HG03378 (cell line): ENCODE measurements around the gene NPC2.
"Not testable (repeated sequence)": the region's sequence is repeated elsewhere in the genome, so short reads cannot be mapped to it uniquely, and the experiment has no call there.

Experiments
- ATAC-seq: cut with Tn5 transposase; IDR thresholded peaks from one replicate; pipeline ENCODE4 v1.9.1; 2021; ENCODE audit warnings: mild to moderate bottlenecking, moderate library complexity; ENCODE audit not compliant: unreplicated experiment

The NPC2 gene

DNA sequence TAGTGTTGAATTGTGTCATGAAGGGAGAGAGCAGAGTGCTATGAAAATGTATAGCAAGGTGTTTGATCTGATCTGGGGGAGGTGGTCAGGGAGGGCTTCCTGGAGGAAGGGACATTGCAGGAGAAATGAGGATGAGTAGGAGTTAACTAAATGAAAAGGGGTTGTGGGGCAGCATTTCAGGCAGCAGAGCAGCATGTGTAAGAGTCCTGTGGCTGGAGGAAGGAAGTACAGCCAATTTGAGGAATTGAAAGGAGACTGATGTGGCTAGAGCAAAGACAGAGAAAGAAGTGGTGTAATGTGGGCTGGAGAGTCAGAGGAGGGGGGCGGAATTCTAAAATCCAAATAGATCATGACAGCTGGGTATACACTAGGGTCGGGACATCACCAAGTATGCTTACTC lies 20.5 kb downstream of the NPC2 start:
- ATAC-seq: no peak

DNA sequence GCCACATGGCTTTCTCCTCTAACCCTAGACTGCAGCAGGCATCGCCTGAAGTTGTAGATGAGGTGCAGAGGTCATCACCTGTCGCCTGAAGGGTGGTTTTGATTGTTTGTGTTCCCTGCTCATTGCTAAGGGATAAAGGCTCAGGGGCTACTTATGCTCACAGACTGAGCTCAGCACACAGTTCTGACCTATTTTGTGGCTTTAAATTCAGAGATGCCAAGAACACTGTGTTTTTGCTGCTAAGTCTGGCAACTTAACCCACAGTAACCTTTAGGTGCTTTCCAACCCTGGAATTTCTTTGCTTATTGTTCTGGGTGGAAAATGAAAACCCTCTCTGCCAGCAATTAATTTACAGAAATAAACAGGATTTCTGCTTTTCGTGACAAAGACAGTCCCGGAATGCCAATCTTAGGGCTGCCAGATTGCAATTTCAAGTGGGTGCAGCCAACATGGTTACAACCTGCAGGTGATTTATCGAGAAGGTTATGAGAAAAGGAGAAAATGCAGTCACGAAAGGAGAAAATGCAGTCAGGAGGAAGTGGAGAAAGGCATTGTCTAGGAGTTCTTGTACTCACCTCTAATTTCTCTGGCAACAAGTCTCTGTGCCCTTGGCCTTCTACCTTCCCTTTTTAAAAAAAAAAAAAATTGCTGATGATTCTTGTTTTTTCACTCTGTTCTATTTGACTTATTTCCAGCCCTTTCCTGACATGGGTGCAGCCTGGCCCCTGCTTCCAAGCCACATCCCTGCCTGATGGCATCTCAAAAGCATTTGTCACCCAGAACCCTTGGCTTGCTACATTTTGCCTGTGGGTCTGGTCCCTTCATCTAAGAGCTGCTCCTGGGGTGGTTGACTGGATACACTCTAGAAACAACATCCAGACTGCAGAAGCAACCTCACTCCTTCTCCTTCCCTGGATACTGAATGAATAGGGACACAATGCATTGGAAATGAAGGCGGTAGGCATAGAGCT lies 23.3 kb downstream of the NPC2 start:
- ATAC-seq: no peak

DNA sequence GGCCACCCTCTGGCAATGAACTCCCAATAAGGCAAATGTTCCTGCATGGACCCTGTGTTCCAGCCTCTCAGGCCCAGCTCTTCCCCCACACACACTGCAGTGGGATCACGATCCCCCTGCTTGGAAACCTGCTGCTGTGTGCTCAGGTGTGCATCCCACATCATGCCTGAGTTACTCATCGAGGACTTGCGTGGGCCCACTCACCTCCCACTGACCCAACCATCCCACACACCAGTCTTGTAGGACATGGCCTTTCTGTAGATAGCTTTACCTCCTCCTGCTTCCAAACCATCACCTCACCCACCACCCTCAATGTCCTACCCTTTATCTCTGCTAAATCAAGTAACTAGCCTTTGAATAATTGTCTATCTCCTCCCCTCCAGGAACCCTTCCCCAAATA lies 24.6 kb downstream of the NPC2 start:
- ATAC-seq: no peak

GRCh38 chr14:74465335-74465734 lies 27.8 kb downstream of the NPC2 start:
- no peak for ATAC-seq

DNA sequence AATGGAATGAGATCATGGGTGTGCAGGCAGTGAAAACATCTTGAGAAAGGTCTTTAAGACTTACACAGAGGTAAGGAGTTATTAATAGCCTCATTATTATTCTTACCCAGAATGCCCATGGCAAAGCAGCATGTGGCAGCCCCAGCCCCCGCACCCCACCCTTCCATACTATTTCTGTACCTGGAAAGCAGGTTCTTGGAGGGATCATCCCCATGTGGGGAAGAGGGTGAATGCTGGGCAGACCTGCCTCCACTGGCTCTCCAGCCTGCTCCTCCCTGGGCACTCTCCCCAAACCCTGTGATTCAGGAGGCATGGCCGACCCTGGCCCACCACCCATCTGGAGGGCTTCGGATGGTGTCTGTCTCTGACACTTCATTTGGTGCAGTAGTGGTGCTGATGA lies 28.3 kb downstream of the NPC2 start:
- ATAC-seq: no peak

DNA sequence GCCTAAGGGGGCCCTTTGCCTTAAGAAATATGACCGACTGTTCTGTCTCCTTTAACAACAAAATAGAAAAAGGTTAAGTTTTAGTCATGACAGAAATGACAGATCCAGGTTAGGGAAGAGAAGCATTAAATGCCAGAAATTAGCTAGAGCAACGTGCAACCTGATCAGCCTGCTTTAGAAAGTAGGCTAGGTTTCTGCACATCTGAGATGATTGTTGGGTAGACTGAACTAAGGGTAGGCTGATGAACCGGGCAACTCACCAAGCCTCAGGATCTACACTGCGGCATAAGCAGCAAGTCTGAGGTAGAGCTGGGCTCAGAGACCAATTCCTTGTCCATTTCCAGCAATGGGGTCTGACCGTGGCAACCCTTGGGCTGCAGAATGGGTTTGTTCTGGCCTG lies 29.4 kb downstream of the NPC2 start:
- no peak for ATAC-seq

DNA sequence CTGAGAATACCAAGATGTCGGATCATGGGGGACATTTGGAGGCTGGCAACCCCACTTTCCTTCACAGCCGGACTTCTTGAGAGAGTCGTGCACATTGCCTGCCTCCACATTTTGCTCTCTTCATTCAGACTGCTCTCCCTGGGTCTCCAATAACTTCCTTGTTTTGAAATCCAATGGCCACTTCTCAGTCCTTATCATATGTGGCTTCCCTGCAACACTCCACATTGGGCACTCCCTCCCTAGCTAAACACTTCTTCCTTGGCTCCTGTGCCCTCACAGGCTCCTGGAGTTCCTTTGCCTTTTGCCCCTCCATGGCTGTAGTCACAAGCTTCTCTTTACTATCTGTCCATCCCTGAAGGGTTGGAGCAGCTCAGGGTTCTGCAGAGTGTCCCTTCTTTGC lies 30.1 kb downstream of the NPC2 start:
- ATAC-seq: no peak

DNA sequence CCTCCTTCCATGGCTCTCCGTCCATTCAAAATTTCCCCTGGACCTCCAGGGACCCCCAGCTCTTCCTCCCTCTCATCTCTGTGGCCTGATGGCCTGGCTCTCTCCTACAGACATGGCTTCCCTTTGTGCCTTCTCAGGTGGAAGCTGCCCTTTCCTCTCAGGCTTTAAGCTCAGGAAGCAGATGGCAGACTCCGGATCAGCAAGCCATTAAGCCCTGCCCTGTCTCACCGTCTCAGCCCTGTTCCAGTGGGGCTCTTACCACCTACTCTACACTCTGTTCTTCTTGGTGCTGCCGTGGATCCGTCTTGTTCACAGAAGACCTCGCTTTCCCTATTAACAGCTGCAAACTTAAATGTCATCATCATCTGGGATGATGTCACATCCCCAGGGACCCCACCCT lies 33.1 kb downstream of the NPC2 start:
- ATAC-seq: no peak

DNA sequence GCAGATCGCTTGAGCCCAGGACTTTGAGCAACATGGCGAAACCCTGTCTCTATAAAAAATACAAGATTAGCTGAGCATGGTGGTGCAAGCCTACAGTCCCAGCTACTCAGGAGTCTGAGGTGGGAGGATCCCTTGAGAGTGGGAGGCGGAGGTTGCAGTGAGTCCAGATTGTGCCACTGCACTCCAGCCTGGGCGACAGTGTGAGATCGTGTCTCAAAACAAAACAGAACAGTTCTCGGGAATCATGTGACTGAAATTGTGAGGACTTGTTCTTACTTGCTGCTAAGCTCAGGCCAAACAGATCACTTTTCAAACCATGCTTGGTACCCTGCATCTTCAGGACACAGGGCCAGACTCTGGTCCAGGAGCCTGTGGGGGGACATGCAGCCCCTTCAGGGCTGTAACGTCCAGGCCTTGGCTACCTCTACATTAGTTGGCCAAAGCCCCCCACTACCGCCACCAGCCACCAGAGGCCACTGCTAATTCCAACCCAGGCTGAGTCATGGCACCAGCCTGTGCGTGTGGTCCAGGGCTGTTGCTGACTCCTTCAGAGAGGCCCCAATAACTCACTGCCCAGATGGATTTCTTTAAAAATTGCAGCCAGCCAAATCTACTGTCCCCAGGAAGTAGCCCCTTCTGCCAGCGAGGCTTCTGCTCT lies 33.7 kb downstream of the NPC2 start:
- no peak for ATAC-seq

DNA sequence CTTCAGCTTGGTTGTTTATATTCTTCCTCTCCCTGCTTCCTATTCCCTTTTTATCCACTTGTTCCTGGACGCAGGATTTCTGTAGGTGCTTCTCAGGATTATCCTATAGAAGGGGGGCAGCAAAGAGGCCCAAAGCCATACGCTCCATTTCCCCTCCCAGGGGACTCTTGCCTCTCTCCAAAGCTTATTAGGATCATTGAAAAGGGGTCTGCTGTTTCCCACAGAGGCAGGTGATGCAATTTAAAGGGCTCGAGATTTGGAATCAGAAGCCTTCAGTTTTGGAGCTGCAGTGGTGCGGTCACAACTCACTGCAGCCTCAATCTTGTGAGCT lies 35.6 kb downstream of the NPC2 start:
- ATAC-seq: no peak

GRCh38 chr14:74456684-74457564 lies 36.2 kb downstream of the NPC2 start:
- no peak for ATAC-seq

- ATAC-seq: not testable (repeated sequence)
Observed at GRCh38 chr14:74454397-74454796, 38.7 kb downstream of the NPC2 start.

DNA sequence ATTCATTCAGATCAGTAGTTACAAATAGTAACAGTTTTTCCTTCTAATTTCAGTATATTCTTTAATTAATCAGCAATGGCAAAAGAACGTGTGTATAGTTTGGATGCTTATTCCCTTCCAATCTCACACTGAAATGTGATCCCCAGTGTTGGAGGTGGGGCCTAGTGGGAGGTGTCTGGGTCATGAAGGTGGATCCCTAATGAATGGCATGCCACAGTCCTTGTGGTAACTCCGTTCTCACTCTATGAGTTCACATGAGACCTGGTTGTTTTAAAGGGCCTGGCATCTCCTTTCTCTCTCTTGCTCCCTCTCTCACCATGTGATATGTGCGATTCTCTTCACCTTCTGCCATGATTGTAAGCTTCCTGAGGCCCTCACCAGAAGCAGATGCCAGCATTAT lies 48.2 kb downstream of the NPC2 start:
- ATAC-seq: no peak

DNA sequence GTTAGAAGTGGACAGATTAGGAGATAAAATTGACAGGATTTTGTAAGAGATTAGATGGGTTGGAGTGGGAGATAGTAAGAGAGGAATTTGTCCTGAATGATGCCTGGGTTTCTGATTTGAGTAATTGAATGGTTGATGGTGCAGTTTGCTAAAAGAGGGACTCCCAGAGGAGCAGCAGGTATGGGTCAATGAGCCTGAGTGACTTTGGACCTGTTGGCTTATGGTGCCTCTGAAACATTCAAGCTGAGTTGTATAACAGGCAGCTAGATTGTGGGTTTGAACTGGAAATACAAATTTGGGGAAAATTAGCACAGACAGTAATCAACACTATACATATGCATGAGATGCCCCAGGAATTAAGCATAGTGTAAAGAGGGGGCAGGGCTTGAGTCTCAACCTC lies 50.3 kb downstream of the NPC2 start:
- ATAC-seq: no peak

DNA sequence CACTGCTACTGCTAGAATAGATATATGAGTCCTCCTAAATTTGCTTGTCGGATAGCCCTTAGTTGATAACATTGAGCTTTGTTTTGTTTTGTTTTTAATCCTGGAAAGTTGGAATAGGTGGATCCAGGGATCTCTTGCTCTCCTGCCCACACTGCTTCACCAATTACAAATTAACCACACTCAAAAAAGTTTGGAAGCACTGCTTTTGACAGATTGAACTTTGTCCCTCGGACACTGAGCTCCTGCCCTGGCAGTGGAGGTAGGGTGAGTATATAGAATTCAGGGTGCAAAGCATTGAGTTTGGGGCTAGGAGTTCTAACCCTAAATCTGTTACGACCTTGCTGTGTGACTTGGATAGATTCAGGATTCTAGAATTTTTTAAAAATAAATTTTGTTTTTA lies 52.0 kb downstream of the NPC2 start:
- ATAC-seq: no peak

DNA sequence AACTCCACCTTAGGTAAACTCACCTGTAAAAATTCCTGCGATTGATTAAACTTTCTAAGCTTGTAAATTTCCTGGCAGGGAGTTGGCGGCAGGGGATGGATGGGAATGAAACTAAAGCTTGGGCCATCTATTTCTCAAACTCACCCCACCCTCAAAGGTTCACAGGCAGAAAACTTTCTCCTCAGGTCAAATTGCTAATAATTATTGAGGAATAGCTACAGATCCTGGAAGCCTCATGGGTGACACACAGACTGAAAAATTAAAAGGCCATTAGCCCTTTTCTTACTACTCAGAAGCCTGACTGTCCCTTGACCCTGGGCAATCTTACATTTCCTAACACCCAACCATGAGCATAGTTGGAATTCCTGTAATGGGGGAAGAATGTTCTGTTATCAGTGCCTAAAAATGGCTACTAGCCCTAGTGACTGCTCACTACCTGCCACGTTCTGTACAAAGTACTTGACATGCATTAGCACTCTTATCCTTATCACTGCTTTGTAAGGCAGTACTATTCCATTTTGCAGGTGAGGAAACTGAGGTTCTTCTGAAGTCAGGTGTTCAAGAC lies 54.7 kb downstream of the NPC2 start:
- ATAC-seq: no peak

DNA sequence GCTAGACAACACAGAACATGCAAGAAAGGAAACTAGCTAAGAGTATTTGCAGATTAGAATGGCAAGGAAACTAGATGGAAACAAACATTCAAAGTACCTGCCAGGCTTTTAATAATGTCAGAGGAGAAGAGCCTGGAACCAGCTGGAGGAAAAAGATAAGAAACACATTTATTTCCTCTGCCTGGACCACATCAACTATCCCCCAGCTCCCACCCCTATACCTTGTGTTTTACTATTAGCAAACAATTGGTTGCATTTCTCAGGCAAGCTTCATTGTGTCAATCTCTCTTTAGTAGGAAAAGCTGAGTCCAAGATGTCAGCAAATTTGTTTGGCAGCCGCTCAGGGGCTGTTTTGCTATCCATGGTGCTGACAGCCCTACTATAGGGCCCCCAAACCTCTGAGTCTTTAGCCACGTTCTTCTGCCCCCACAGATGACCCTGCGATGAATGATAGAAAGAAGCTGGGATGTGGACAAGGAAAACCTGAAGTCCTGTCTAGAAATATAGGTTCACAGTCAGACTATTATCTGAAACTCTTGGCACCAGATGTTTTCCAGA lies 55.5 kb downstream of the NPC2 start:
- ATAC-seq: no peak

DNA sequence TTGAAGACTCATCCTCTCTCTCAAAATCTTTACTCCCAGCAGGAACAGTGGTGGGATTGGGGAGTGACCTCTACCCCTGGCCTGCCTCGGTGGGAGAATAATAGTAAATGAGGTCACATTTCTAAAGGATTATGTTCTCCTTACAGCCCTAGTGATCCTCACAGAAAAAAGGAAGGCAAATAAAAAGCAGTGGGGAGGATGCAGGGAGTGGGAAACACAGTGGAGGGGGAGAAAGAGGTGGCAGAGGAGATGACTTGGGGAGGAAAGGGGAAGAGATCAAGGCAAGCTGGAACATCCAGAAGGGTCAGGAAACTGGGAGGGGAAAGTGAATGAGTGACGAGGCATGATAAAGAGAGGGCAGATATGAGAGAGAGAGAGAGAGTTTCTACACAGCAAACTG lies 58.8 kb downstream of the NPC2 start:
- no peak for ATAC-seq

- no peak for ATAC-seq
Observed at GRCh38 chr14:74429991-74430390, 63.1 kb downstream of the NPC2 start.
